NB4 (cell line): ENCODE data around the gene ACER3.
"Not testable (repeated sequence)": the region's sequence is repeated elsewhere in the genome, so short reads cannot be mapped to it uniquely, and the experiment has no call there.

Experiments used
- DNase-seq: peaks from one replicate; pipeline ENCODE4 v3.0.0; 2010; ENCODE audit warnings: low read depth
- H3K4me3 ChIP-seq: one replicate; pipeline ENCODE4 v1.5.1; 2011; ENCODE audit warnings: mild to moderate bottlenecking, low read depth, low read length, moderate library complexity
- CTCF ChIP-seq: IDR thresholded peaks from one replicate; pipeline ENCODE4 v1.5.1; 2012; ENCODE audit warnings: low read depth, low read length
- MYC ChIP-seq: IDR thresholded peaks from 2 replicates; pipeline ENCODE4 v1.6.1; 2011; ENCODE audit warnings: low read depth, low read length
- POLR2A ChIP-seq: IDR thresholded peaks from 2 replicates; pipeline ENCODE4 v1.6.1; 2011; ENCODE audit warnings: mild to moderate bottlenecking; ENCODE audit not compliant: insufficient read length; ENCODE audit errors: extremely low read depth
- TF ChIP-seq, protein P1 (sequence below): IDR thresholded peaks from 2 replicates; pipeline ENCODE4 v1.6.1; 2011; ENCODE audit warnings: low read depth, low read length

Gene ACER3

GRCh38 chr11:76946223-76946622 lies 85.5 kb downstream of the ACER3 start:
- no peak for DNase-seq
- no peak overlapping the region for H3K4me3 ChIP-seq
- no peak for TF ChIP-seq MYC
- no peak for TF ChIP-seq POLR2A
- no peak for TF ChIP-seq CTCF
- TF ChIP-seq, protein P1, sequence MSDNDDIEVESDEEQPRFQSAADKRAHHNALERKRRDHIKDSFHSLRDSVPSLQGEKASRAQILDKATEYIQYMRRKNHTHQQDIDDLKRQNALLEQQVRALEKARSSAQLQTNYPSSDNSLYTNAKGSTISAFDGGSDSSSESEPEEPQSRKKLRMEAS = no peak

DNA sequence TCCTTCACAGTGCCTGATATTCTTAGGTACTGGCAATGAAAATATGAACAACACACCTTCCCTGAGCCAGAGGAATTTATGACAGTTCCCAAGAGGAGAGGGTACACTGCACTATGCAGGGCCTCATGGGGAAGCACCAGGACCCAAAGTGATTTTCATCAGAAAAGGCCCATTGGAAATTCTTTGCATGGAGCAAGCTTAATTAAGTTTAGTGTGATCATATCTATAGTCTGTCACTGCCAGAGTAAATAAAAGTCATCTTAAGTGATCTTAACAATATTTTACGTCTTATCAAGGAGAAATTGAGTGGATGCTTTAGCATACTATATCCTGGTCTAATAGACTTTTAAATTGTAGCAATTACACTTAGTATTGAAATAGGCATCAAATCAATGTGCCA lies 86.5 kb downstream of the ACER3 start:
- H3K4me3 ChIP-seq = no peak overlapping the region
- TF ChIP-seq CTCF (no peak), POLR2A (no peak), MYC (no peak)
- TF ChIP-seq, protein P1 = no peak

GRCh38 chr11:76947800-76948199 lies 87.1 kb downstream of the ACER3 start:
- DNase-seq = no peak
- TF ChIP-seq POLR2A (no peak), CTCF (no peak), MYC (no peak)
- TF ChIP-seq, protein P1 = no peak

More for the DNA sequence above, 86.5 kb downstream of the ACER3 start:
- no peak for DNase-seq

GRCh38 chr11:76955459-76956114 lies 94.9 kb downstream of the ACER3 start:
- DNase-seq = no peak
- no peak for TF ChIP-seq MYC
- no peak for TF ChIP-seq CTCF
- TF ChIP-seq POLR2A = no peak
- TF ChIP-seq, protein P1 = no peak
- H3K4me3 ChIP-seq = no peak overlapping the region

More at GRCh38 chr11:76947800-76948199, 87.1 kb downstream of the ACER3 start:
- no peak overlapping the region for H3K4me3 ChIP-seq

DNA sequence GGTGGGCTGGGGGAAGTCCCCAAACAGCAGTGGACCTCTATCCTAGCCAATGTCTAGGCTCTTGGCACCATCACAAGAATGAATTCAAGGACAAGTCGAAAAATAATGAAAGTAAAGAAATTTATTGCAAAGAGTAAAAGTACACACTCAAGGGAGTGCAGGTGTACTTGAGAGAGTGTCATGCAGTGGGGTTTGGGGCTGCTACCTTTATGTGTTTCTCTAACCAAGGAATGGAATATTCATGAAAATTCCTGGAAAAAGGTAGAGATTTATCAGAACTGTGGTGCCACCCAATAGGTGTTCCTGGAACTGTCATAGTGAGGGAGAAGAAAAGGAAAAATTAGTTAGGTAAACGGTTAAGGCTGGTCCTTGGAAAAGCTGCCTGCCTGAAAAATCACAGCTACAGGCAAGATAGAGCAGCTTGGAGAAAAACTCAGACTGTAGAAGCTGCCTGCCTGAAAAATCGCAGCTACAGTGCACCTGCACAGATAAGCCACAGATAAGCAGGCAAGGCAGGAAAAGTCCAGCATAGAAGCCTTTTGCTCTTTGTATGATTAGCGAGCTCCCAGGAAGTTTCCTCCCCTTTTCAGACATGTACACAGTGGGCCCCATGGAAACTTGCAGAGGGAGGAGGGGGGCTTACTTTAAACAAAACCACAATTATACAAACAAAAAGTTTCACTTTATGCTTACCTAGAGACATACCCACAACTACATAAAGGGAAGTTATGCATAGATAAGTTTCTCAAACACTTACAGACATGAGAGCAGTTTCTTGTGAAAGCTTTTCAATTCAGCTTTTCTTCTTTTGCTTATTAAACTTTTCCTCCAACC lies 102.1 kb downstream of the ACER3 start:
- peak; percentile 70 for DNase-seq
- TF ChIP-seq, protein P1 = no peak
- TF ChIP-seq CTCF = no peak
- TF ChIP-seq MYC = no peak
- TF ChIP-seq POLR2A = no peak
- no peak overlapping the region for H3K4me3 ChIP-seq

DNA sequence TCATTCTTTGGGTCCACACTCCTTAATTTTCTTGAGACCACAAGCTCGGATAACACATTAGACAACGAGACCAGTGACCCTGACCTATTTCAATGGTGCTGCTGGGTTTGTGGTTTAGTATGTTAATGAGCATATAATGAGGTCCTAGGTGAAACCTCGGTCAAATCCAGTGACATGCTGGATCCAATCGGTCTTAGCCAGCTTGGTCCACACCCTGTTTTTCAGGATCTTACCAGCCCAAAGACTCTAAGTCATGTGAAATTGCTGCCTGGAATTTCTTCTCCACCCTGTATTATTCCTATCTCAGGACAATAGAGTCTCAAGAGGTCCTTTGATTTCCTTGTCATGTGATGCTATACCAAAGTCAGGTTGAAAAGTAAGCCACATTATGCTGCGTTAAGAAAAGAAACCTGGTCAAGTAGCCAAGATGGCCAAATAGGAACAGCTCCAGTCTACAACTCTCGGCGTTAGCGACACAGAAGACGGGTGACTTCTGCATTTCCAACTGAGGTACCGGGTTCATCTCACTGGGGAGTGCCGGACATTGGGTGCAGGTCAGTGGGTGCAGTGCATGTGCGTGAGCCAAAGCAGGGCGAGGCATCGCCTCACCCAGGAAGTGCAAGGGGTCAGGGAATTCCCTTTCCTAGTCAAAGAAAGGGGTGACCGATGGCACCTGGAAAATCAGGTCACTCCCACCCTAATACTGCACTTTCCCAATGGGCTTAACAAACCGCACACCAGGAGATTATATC lies 102.9 kb downstream of the ACER3 start:
- DNase-seq, H3K4me3 ChIP-seq: not testable (repeated sequence)
